Measurements from ENCODE around the gene PYY.
A peak's percentile ranks its signal among the peaks of the same experiment; 100 is the strongest.
"Not testable (repeated sequence)": the region's sequence is repeated elsewhere in the genome, so short reads cannot be mapped to it uniquely, and the experiment has no call there.

PYY gene

GRCh38 chr17:43942051-43942685, 11.6 kb downstream of the PYY start, which contains the start of gene PPY:
Gene PPY (minus strand): TSS chr17:43942476. CDS start chr17:43941654, 822 bp downstream.
- no peak for DNase-seq

- no peak for DNase-seq
These were observed 13.1 kb downstream of the PYY start for GRCh38 chr17:43940630-43941029.

- DNase-seq: no peak
These were observed 13.9 kb downstream of the PYY start for GRCh38 chr17:43939886-43940285.

- not testable (repeated sequence) for DNase-seq
These were observed 14.3 kb downstream of the PYY start for GRCh38 chr17:43939452-43939851.

- no peak for DNase-seq
These were observed 14.9 kb downstream of the PYY start for GRCh38 chr17:43938838-43939182.

GRCh38 chr17:43936434-43936833, 17.3 kb downstream of the PYY start:
- DNase-seq: no peak

- DNase-seq: no peak
These were observed 17.8 kb downstream of the PYY start for GRCh38 chr17:43935926-43936261.

- no peak for DNase-seq
These were observed 18.4 kb downstream of the PYY start for GRCh38 chr17:43935204-43935925.

GRCh38 chr17:43932923-43933322, 20.8 kb downstream of the PYY start:
- DNase-seq: no peak

GRCh38 chr17:43932357-43932756, 21.4 kb downstream of the PYY start:
- DNase-seq: no peak

- no peak for DNase-seq
These were observed 22.6 kb downstream of the PYY start for GRCh38 chr17:43931062-43931571.

GRCh38 chr17:43928609-43929008, 25.1 kb downstream of the PYY start:
- DNase-seq: no peak

- DNase-seq: not testable (repeated sequence)
These were observed 25.8 kb downstream of the PYY start for GRCh38 chr17:43927929-43928328.

GRCh38 chr17:43927060-43927864, 26.5 kb downstream of the PYY start:
- no peak for DNase-seq

GRCh38 chr17:43924558-43924957, 29.2 kb downstream of the PYY start:
- no peak for DNase-seq

GRCh38 chr17:43920500-43921095, 33.1 kb downstream of the PYY start:
- DNase-seq: no peak

GRCh38 chr17:43918026-43918389, 35.7 kb downstream of the PYY start:
- DNase-seq: no peak

- peak; percentile 56 for DNase-seq
These were observed 36.3 kb downstream of the PYY start for GRCh38 chr17:43917348-43918025.

GRCh38 chr17:43917016-43917347, 36.8 kb downstream of the PYY start:
- DNase-seq: no peak

- no peak for DNase-seq
These were observed 37.4 kb downstream of the PYY start for GRCh38 chr17:43916385-43916784.

GRCh38 chr17:43915559-43915958, 38.2 kb downstream of the PYY start:
- no peak for DNase-seq

GRCh38 chr17:43914451-43914850, 39.3 kb downstream of the PYY start:
- no peak for DNase-seq

GRCh38 chr17:43913584-43913983, 40.2 kb downstream of the PYY start:
- DNase-seq: no peak

Data from activated CD4-positive, CD25-positive, alpha-beta regulatory T cell treated with anti-CD3 and anti-CD28 coated beads, Interleukin-2, amount 50 U/mL, for 72 hours (primary cell).